ENCODE data around the gene CNIH2. TPM values are rescaled to one million over a fixed set of nuclear protein-coding genes. Genes with fewer than 3 reads are reported as not detected.
A peak's percentile ranks its signal among the peaks of the same experiment; 100 is the strongest.

The CNIH2 gene
- total and polyA plus RNA-seq, 9 of the 15 experiments (the other 6 are each of a cell fraction or from before 2014, with no cell fraction given), result 0.26 to 0.89 (median 0.40) TPM; not detected in 4

GRCh38 chr11:66268244-66268951 is 9.6 kb upstream of the CNIH2 start, which contains the start of gene RAB1B:
TSS of gene RAB1B (plus strand) at chr11:66268639. CDS start at chr11:66268680, 41 bp downstream.
- CTCF ChIA-PET (ENCODE audit: low intra/inter-chr PET ratio), result interaction anchor here (1.1 kb wide), 1 partner anchor 45 kb away, joined by 4 read pairs; no protein-coding TSS in a partner anchor
- POLR2A ChIA-PET, result interaction anchor here (1.0 to 2.8 kb wide), 4 partner anchors 9 to 21 kb away, joined by 3 to 17 read pairs (median 7); partner anchors contain the start of gene YIF1A
- Histone ChIP-seq H3K4me2 (ENCODE audit: insufficient read depth, low read length) (peak within 1 kb of the TSS; percentile 98), H3K27ac (ENCODE audit: extremely low read depth, low read depth, low read length) (peak within 1 kb of the TSS; percentile 95), H3K36me3 (ENCODE audit: control insufficient read depth, insufficient read depth, low read length) (peaks cover 65% of the 10 kb centered on the region), H3K4me1 (replicated peaks in 1 of 2; ENCODE audit: control insufficient read depth in 2 of 2, insufficient read depth in 2 of 2, low read length in 2 of 2) (peaks cover 5 to 47% of the 10 kb centered on the region in 2 experiments; a peak in 4 of 5 replicates), H3K27me3 (ENCODE audit: control insufficient read depth in 2 of 2, insufficient read depth in 2 of 2, low read length in 2 of 2) (no peaks in the 10 kb centered on the region), H3K9ac (ENCODE audit: insufficient read depth in 1 of 2, low read depth in 2 of 2, low read length in 2 of 2) (peak within 1 kb of the TSS; percentile 98 to 99), H3K4me3 (peak within 1 kb of the TSS; percentile 100), H3K9me1 (ENCODE audit: control insufficient read depth, insufficient read depth, low read length) (no peaks in the 10 kb centered on the region), H3K79me2 (ENCODE audit: control insufficient read depth, insufficient read depth, low read length) (peaks cover 29% of the 10 kb centered on the region), H2AFZ (ENCODE audit: low read depth, low read length) (peak within 1 kb of the TSS; percentile 96), H4K20me1 (replicated peaks; ENCODE audit: control insufficient read depth, insufficient read depth, low read length) (peaks cover 10% of the 10 kb centered on the region; the same call in 1 of the 2 replicates), H3K9me3 (replicated peaks; ENCODE audit: control insufficient read depth, insufficient read depth, low read depth, low read length) (no peaks in the 10 kb centered on the region)
- ATAC-seq (peak; percentile 92), FAIRE-seq (peak; percentile 97), DNase-seq (ENCODE audit: extremely low read depth in 1 of 4, low spot score in 3 of 4) (peak; percentile 91 to 100 (median 96))
- intact Hi-C loops (cut with micrococcal nuclease), result no loop called here
- under 1% methylated on average over 29 of the region's 64 CpGs for WGBS (ENCODE audit: insufficient coverage, low coverage, missing lambda C conversion rate)
- in situ Hi-C loops (cut with MboI), result no loop called here
- no TSS peak for BruUV-seq (replicated peaks)
- TF ChIP-seq AFF1 (IDR thresholded peaks at IDR 0.05; ENCODE audit: low read depth in 1 of 2, partially characterized antibody in 2 of 2) (peak in 1 of 2 experiments; percentile 92), SRF (CRISPR knock-in tag; IDR thresholded peaks at IDR 0.05) (peak in 1 of 2 experiments; percentile 76; a peak in 1 of 4 replicates), HEY1 (CRISPR knock-in tag; IDR thresholded peaks at IDR 0.05; ENCODE audit: borderline replicate concordance) (no peak), BRF2 (IDR thresholded peaks at IDR 0.05; ENCODE audit: borderline replicate concordance, insufficient read depth, insufficient read length) (no peak), HOXB6 (CRISPR knock-in tag; IDR thresholded peaks at IDR 0.05; ENCODE audit: borderline replicate concordance) (no peak), ZNF24 (IDR thresholded peaks at IDR 0.05) (no peak), ZFPM2 (CRISPR knock-in tag; IDR thresholded peaks at IDR 0.05) (no peak), DLX4 (CRISPR knock-in tag; IDR thresholded peaks at IDR 0.05) (no peak), TOE1 (IDR thresholded peaks at IDR 0.05; ENCODE audit: borderline replicate concordance) (no peak), TOE1 (CRISPR knock-in tag; IDR thresholded peaks at IDR 0.05; ENCODE audit: borderline replicate concordance, low read depth) (no peak)
- TF ChIP-seq, protein P1, sequence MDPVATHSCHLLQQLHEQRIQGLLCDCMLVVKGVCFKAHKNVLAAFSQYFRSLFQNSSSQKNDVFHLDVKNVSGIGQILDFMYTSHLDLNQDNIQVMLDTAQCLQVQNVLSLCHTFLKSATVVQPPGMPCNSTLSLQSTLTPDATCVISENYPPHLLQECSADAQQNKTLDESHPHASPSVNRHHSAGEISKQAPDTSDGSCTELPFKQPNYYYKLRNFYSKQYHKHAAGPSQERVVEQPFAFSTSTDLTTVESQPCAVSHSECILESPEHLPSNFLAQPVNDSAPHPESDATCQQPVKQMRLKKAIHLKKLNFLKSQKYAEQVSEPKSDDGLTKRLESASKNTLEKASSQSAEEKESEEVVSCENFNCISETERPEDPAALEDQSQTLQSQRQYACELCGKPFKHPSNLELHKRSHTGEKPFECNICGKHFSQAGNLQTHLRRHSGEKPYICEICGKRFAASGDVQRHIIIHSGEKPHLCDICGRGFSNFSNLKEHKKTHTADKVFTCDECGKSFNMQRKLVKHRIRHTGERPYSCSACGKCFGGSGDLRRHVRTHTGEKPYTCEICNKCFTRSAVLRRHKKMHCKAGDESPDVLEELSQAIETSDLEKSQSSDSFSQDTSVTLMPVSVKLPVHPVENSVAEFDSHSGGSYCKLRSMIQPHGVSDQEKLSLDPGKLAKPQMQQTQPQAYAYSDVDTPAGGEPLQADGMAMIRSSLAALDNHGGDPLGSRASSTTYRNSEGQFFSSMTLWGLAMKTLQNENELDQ (CRISPR knock-in tag; IDR thresholded peaks at IDR 0.05; ENCODE audit: borderline replicate concordance), result no peak

Measured in K562 (cell line).